NCI-H1436 (cell line): Measurements from ENCODE around the gene SPRYD7.
"Not testable (repeated sequence)": the region's sequence is repeated elsewhere in the genome, so short reads cannot be mapped to it uniquely, and the experiment has no call there.

Source experiments
- DNase-seq: peaks from one replicate; lab custom pipeline; 2025; lab: John Stamatoyannopoulos, UW

Gene SPRYD7

DNA sequence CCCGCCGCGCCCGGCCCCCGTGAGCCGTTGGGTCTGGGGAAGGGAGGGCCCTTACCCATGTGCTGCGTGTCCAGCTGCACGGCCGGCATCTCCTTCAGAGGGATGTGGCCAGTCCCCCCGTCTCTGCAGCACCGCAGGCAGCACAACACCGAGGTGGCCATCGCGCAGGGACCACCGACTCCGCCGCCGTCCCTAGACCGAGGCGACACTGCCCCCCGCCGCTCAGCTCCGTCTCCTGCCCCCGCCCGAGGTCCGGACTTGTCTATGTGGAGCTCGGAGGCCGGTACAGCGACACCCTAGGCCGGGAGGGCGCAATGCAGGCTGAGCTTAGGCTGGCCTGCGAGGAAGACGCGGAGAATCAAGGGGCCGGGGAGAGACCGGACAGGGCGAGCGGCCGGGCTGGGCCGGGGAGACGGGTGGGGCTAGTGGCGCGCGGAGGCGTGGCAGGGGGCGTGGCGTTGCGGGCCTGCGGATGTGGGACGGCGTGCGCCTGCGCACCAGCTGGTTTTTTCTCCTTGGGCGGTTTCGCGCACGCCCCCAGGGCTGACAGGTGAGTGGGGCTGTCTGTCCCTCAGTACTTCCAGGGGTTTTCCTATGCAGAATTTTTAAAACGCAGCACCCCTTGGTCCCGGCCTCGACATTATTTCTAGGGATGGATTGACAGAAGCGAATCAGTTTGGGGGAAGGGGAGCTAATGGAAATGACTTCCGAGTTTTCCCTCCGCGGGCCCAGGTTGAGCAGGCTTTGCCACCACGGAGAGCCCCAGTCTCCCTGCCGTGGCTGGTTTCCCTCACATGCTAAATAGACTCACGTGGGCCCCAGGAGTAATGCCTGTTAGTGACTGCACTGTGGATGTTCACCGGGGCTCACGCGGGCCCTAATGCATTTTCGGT lies at the start of gene SPRYD7:
Gene SPRYD7, minus strand, starts transcription at position 266 of the 893 bp plus-strand sequence. Its CDS starts 105 bp downstream, at position 161.
- DNase-seq = peak; percentile 87

- no peak for DNase-seq
Observed at GRCh38 chr13:49985129-49985528, 49.0 kb upstream of the SPRYD7 start.

DNA sequence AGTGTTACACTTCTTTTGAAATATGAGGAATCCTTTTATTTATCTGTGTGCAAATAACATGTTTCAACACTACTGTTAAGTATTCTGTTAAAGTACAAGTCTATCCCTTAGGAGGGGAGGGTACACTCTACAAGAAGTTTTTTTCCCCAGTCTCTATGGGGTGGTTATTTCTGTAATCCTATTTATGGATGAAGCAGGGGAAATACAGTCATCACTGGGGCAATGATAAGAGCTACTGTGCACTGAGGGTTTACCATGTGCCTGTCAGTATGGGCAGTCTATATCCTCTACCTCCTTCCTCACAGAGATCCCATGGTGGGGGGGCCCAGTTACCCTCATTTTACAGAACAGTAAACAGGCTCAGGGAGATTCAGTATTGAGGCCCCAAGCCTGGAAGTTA lies 44.1 kb upstream of the SPRYD7 start:
- DNase-seq = no peak

GRCh38 chr13:49977992-49978391 lies 41.9 kb upstream of the SPRYD7 start:
- DNase-seq = no peak

DNA sequence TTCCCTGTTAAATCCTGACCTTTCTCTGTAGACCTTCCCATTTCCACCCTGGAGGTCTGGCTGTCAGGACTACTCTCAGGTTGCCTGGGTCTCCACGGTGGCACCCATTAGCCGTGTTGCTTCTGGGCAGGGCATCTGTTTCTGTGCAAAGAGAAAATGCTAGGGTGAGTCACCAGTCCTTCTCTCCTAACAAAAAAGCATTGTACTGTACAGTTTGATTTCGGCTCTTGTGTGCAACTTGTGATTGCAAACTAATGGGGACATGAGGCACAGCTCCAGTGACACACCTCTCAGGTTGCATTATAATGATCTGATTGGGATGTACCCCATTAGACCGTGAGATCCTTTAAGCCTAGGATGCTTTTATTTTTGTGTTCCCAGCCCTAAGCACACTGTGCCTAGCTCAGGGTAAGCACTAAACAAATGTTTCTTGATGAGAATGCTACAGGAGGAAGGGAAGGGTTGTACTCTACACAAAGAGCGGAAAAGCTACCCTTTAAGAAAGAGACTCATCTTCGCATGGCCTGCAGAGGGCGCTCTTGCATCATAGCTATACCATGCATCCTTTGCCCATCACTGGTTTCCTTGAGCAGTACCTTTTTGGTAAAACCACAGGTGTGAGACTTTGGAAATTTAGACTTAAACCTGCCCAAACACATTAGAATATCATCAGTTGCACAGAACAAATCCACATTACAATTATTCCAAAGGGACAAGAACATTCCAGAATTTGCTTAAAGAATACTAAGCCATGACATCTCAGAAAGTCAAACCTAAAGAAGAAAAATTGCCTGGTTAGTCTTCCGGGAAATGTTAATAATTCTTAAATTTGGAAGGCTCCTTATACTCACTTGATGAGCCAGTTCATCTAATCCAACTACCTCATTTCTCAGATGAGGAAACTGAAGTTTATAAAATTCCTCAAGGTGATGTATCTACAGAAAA lies 40.4 kb upstream of the SPRYD7 start:
- DNase-seq = peak; percentile 52

- DNase-seq = no peak
Observed at GRCh38 chr13:49975826-49976225, 39.7 kb upstream of the SPRYD7 start.

GRCh38 chr13:49972709-49973108 lies 36.6 kb upstream of the SPRYD7 start:
- no peak for DNase-seq

GRCh38 chr13:49967456-49967855 lies 31.3 kb upstream of the SPRYD7 start:
- DNase-seq = no peak

GRCh38 chr13:49958321-49958720 lies 22.2 kb upstream of the SPRYD7 start:
- DNase-seq = no peak

DNA sequence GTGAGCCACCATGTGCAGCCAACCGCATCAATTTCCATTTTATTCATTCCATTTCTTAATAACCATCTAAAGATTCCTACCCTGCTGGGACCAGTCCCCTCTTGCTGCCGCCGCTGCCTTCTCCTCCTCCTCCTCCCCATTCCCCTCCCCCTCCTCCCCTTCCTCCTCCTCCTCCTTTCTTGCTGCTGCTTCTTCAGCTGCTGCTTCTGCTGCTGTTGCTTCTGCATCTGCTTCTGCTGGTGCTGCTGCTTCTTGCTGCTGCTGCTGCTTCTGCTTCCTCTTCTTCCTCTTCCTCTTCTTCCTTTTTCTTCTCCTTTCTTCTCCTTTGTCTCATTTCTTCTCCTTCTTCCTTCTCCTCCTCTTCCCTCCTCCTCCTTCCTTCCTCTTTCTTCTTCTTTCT lies 20.0 kb upstream of the SPRYD7 start:
- no peak for DNase-seq

GRCh38 chr13:49954674-49955455 lies 18.7 kb upstream of the SPRYD7 start:
- no peak for DNase-seq

DNA sequence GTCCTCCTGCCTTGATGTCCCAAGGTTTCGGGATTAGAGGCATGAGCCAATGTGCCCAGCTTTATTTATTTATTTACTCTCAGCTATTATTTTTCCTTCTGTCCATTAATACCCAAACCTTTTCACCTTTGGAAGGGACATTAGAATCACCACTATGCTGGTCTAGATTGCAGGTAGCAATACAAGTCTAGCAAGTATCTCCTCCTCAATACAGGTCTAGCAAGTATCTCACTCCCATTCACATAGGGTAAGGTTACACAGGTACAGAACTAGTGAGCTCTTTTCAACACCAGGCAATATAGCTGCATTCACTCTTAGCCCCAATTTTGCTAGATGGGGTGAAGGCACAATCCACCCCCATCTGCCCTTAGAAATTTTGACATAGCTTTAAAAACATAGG lies 17.4 kb upstream of the SPRYD7 start:
- DNase-seq = no peak

DNA sequence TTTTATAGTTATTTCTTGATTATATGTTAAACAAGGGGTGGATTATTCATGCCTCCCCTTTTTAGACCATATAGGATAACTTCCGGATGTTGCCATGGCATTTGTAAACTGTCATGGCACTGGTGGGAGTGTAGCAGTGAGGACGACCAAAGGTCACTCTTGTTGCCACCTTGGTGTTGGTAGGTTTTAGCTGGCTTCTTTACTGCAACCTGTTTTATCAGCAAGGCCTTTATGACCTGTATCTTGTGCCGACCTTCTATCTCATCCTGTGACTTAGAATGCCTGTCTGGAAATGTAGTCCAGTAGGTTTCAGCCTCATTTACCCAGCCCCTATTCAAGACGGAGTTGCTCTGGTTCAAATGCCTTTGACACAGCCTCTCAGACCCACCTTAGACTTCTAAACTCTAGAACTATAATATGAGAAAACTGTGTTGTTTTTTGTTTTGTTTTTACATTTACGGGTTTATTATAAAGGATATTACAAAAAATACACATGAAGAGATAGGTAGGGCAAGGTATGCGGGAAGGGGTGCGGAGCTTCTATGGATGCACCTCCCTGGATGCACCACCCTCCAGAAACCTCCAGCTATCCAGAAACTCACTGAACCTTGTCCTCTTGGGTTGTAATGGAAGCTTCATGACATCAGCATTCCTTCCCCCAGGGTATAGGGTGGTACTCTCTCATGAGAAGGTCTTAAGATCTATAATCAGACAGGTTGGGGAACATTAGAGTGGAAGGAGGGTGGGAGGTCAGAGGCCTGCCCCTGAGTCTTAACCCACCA lies 15.8 kb upstream of the SPRYD7 start:
- no peak for DNase-seq

DNA sequence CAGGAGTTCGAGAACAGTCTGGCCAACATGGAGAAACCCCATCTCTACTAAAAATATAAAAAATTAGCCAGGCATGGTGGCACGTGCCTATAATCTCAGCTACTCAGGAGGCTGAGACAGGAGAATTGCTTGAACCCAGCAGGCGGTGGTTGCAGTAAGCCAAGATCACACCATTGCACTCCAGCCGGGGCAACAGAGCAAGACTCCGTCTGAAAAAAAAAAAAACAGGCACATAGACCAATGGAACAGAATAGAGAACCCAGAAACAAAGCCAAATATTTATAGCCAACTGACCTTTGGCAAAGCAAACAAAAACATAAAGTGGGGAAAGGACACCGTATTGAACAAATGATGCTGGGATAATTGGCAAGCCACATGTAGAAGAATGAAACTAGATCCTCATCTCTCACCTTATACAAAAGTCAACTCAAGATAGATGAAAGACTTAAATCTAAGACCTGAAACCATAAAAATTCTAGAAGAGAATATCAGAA lies 12.7 kb upstream of the SPRYD7 start:
- DNase-seq = not testable (repeated sequence)

DNA sequence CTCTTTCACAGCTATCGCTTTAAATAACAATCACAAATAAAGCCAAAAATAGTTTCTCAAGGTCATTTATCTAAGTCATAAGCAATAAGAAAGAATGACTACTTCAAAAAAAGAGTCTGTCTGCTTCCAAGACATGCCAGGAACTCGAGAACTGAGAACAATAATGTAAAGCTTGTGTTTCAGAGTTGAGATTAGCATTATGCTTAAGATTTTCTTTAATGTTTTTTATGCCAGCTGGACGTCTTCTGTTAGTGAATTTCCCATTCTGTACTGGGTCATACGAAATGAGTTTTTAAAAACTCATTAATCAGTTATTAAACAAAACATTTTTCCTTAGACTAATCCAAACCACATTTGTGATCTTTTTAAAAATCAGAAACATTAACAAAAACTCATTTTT lies 3.2 kb upstream of the SPRYD7 start:
- no peak for DNase-seq

- no peak for DNase-seq
Observed at GRCh38 chr13:49938921-49939320, 2.8 kb upstream of the SPRYD7 start.

GRCh38 chr13:49938314-49938713 lies 2.2 kb upstream of the SPRYD7 start:
- no peak for DNase-seq

GRCh38 chr13:49936968-49937273 lies 781 bp upstream of the SPRYD7 start:
- DNase-seq = no peak

DNA sequence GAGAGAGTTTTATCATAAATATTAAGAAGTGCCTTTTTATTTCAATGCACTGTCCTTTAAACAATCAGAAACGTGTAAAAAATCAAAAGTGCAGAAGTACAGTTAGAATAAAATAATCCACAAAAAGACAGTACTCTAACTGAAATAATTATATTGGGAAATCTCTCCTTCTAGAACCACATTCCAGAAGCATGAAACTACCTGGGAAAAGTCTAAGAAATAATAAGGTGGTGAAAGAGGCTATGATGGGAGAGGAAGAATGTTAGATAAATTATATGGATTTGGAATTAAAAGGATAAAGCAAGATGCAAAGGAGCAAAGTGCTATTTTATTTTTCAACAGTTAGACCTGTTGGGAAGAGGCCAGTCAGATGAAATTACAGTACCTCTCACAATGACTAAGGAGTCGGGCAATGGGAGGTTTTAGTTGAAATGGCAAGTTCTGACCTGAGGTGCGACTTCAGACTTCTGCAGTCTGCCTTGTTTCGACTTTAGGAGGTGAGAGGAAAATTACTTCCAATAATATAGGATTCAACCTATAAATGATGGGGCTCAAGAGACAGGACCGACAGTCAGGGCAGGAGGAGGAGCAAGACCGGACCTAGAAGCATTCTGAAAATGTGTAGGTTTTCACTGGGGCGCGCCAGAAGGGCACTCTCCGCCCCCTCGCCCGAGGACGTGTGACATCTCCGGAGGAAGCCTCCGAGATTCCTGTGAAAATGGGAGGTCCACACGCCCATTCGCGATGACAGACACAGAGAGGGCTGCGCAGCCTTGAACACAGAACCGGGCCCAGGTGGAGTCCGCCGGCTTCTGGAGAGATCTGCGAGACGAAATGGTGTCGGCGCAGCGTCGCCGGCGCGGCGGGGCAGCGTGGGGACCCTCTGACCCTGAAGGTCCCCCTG lies 717 bp downstream of the SPRYD7 start:
- no peak for DNase-seq

DNA sequence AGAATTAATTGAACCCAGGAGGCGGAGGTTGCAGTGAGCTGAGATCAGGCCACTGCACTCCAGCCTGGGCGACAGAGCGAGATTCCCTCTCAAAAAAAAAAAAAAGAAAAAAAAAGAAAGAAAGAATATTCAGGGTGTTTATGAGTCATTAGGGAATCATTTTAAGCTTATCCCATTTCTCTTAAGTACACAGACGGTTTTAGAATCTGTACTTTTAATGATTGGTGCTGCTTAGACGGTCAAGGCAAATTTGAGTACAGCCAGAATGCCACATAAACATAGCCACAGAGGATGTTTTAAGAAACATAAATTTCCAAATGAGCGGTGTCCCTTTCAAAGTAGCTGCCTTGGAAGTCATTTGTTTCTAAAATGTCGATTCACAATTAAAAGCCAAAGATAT lies 2.6 kb downstream of the SPRYD7 start:
- DNase-seq = no peak
